Activated naive CD4-positive, alpha-beta T cell treated with anti-CD3 and anti-CD28 coated beads, Interleukin-2, amount 50 U/mL, for 24 hours (primary cell): ENCODE results near the gene DPP6.
"Not testable (repeated sequence)": the region's sequence is repeated elsewhere in the genome, so short reads cannot be mapped to it uniquely, and the experiment has no call there.

Experiments
- H3K27ac Mint-ChIP-seq: one replicate; pipeline ENCODE4 v1.8.0; 2021; ENCODE audit warnings: mild to moderate bottlenecking, mixed read lengths
- H3K27me3 Mint-ChIP-seq: one replicate; pipeline ENCODE4 v1.8.0; 2021; ENCODE audit warnings: mixed read lengths
- H3K36me3 Mint-ChIP-seq: one replicate; pipeline ENCODE4 v1.8.0; 2021; ENCODE audit warnings: mixed read lengths
- H3K4me1 Mint-ChIP-seq: one replicate; pipeline ENCODE4 v1.8.0; 2021; ENCODE audit warnings: mixed read lengths
- H3K4me3 Mint-ChIP-seq: one replicate; pipeline ENCODE4 v1.8.0; 2021; ENCODE audit warnings: mild to moderate bottlenecking, mixed read lengths
- H3K9me3 Mint-ChIP-seq: one replicate; pipeline ENCODE4 v1.8.0; 2021; ENCODE audit warnings: mixed read lengths

Gene DPP6

GRCh38 chr7:154055491-154056106 lies 3.4 kb downstream of the DPP6 start:
- not testable (repeated sequence) for H3K27me3 Mint-ChIP-seq, H3K4me1 Mint-ChIP-seq, H3K4me3 Mint-ChIP-seq, H3K27ac Mint-ChIP-seq, H3K9me3 Mint-ChIP-seq, H3K36me3 Mint-ChIP-seq

GRCh38 chr7:154058783-154059182 lies 6.6 kb downstream of the DPP6 start:
- not testable (repeated sequence) for H3K36me3 Mint-ChIP-seq, H3K27ac Mint-ChIP-seq, H3K4me1 Mint-ChIP-seq, H3K9me3 Mint-ChIP-seq, H3K27me3 Mint-ChIP-seq, H3K4me3 Mint-ChIP-seq

GRCh38 chr7:154060551-154060950 lies 8.4 kb downstream of the DPP6 start:
- not testable (repeated sequence) for H3K27ac Mint-ChIP-seq, H3K36me3 Mint-ChIP-seq, H3K9me3 Mint-ChIP-seq, H3K4me3 Mint-ChIP-seq, H3K4me1 Mint-ChIP-seq, H3K27me3 Mint-ChIP-seq

- H3K4me1 Mint-ChIP-seq, H3K9me3 Mint-ChIP-seq, H3K27me3 Mint-ChIP-seq, H3K4me3 Mint-ChIP-seq, H3K36me3 Mint-ChIP-seq, H3K27ac Mint-ChIP-seq: not testable (repeated sequence)
These were observed 19.6 kb downstream of the DPP6 start for GRCh38 chr7:154071833-154072232.

- H3K9me3 Mint-ChIP-seq, H3K27me3 Mint-ChIP-seq, H3K36me3 Mint-ChIP-seq, H3K4me3 Mint-ChIP-seq, H3K27ac Mint-ChIP-seq, H3K4me1 Mint-ChIP-seq: not testable (repeated sequence)
These were observed 20.4 kb downstream of the DPP6 start for GRCh38 chr7:154072395-154073181.

GRCh38 chr7:154078523-154078922 lies 26.3 kb downstream of the DPP6 start:
- H3K36me3 Mint-ChIP-seq, H3K4me1 Mint-ChIP-seq, H3K27ac Mint-ChIP-seq, H3K4me3 Mint-ChIP-seq, H3K9me3 Mint-ChIP-seq, H3K27me3 Mint-ChIP-seq: not testable (repeated sequence)

- H3K27ac Mint-ChIP-seq, H3K9me3 Mint-ChIP-seq, H3K4me3 Mint-ChIP-seq, H3K36me3 Mint-ChIP-seq, H3K4me1 Mint-ChIP-seq, H3K27me3 Mint-ChIP-seq: not testable (repeated sequence)
These were observed 28.1 kb downstream of the DPP6 start for GRCh38 chr7:154080249-154080648.

- not testable (repeated sequence) for H3K9me3 Mint-ChIP-seq, H3K27me3 Mint-ChIP-seq, H3K4me1 Mint-ChIP-seq
These were observed 35.0 kb downstream of the DPP6 start for GRCh38 chr7:154087037-154087725.

GRCh38 chr7:154092093-154092492 lies 39.9 kb downstream of the DPP6 start:
- H3K4me3 Mint-ChIP-seq, H3K9me3 Mint-ChIP-seq, H3K36me3 Mint-ChIP-seq: not testable (repeated sequence)

More at GRCh38 chr7:154087037-154087725, 35.0 kb downstream of the DPP6 start:
- not testable (repeated sequence) for H3K4me3 Mint-ChIP-seq, H3K36me3 Mint-ChIP-seq, H3K27ac Mint-ChIP-seq

GRCh38 chr7:154095201-154095600 lies 43.0 kb downstream of the DPP6 start:
- H3K9me3 Mint-ChIP-seq, H3K27me3 Mint-ChIP-seq, H3K36me3 Mint-ChIP-seq, H3K4me1 Mint-ChIP-seq, H3K4me3 Mint-ChIP-seq, H3K27ac Mint-ChIP-seq: not testable (repeated sequence)

More at GRCh38 chr7:154092093-154092492, 39.9 kb downstream of the DPP6 start:
- H3K27me3 Mint-ChIP-seq, H3K27ac Mint-ChIP-seq, H3K4me1 Mint-ChIP-seq: not testable (repeated sequence)

- not testable (repeated sequence) for H3K4me1 Mint-ChIP-seq, H3K4me3 Mint-ChIP-seq, H3K9me3 Mint-ChIP-seq, H3K27ac Mint-ChIP-seq, H3K36me3 Mint-ChIP-seq, H3K27me3 Mint-ChIP-seq
These were observed 52.9 kb downstream of the DPP6 start for GRCh38 chr7:154105063-154105462.

GRCh38 chr7:154109615-154110014 lies 57.4 kb downstream of the DPP6 start:
- not testable (repeated sequence) for H3K27ac Mint-ChIP-seq, H3K4me3 Mint-ChIP-seq, H3K27me3 Mint-ChIP-seq, H3K36me3 Mint-ChIP-seq, H3K4me1 Mint-ChIP-seq, H3K9me3 Mint-ChIP-seq

GRCh38 chr7:154113732-154114351 lies 61.6 kb downstream of the DPP6 start:
- not testable (repeated sequence) for H3K36me3 Mint-ChIP-seq, H3K27ac Mint-ChIP-seq, H3K9me3 Mint-ChIP-seq, H3K4me1 Mint-ChIP-seq, H3K27me3 Mint-ChIP-seq, H3K4me3 Mint-ChIP-seq

- not testable (repeated sequence) for H3K36me3 Mint-ChIP-seq, H3K4me3 Mint-ChIP-seq, H3K4me1 Mint-ChIP-seq, H3K27ac Mint-ChIP-seq, H3K9me3 Mint-ChIP-seq, H3K27me3 Mint-ChIP-seq
These were observed 65.5 kb downstream of the DPP6 start for GRCh38 chr7:154117411-154118390.

- H3K4me1 Mint-ChIP-seq, H3K4me3 Mint-ChIP-seq, H3K36me3 Mint-ChIP-seq, H3K9me3 Mint-ChIP-seq, H3K27ac Mint-ChIP-seq, H3K27me3 Mint-ChIP-seq: not testable (repeated sequence)
These were observed 68.6 kb downstream of the DPP6 start for GRCh38 chr7:154120825-154121224.
